Stimulated activated CD4-positive, alpha-beta T cell treated with anti-CD3 and anti-CD28 coated beads, Interleukin-4, amount 100 ng/mL, for 48 hours (primary cell): ENCODE data around the gene FHL5.
"Not testable (repeated sequence)": the region's sequence is repeated elsewhere in the genome, so short reads cannot be mapped to it uniquely, and the experiment has no call there.

Experiments
- DNase-seq, 2 donors: peaks; one replicate each; pipeline ENCODE4 v3.0.0-alpha.2; 2020; ENCODE audit warnings: low read depth in 2 of 2

FHL5 gene

DNA sequence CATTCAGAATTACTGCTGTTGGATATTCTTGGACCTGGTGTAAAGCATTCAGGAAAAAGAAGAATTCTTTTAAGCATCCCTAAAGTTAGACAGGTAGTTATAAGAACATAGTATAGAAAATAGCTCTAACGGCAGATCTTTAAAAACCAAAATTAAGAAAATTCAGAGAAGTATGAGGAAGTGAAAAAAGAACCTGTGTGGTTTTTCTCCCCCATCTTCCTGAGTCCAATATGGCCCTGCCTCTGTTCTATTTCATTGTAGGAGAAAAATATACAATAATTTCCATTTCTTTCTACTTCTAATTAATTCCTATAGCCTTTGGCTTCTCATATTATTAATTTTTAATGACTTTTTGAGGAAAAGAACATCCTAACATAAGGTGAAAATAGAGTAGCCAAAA, 47.1 kb downstream of the FHL5 start:
- DNase-seq, result no peak

DNA sequence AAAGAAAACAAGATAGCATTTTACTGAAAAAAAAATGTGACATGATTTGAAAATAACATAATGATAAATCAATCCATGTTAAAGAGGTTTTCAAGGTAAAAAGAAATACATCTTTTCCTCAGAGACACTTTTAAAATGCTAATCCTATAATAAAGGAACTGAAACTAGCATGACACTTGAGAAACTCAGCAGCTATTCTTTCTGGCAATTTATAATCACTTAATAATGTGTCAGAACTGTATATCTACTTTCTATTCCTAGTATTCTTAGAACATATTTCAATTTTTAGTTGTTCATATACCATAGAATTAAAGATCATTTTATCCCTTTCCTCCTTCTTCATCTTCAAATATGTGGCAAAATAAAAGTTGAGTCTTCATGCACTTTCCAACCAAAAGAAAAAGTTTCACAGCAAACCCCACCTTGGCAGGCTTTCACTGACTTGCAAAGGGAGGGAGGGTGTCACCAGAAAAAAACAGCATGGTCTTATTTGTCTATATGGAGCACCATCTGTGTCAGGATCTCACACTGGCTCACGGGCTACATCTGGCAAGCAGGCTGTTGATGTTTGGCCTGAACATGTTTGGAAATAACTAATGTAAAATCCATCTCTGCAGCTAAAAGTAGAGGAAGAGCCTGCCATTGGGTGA, 48.5 kb downstream of the FHL5 start:
- DNase-seq, result no peak

DNA sequence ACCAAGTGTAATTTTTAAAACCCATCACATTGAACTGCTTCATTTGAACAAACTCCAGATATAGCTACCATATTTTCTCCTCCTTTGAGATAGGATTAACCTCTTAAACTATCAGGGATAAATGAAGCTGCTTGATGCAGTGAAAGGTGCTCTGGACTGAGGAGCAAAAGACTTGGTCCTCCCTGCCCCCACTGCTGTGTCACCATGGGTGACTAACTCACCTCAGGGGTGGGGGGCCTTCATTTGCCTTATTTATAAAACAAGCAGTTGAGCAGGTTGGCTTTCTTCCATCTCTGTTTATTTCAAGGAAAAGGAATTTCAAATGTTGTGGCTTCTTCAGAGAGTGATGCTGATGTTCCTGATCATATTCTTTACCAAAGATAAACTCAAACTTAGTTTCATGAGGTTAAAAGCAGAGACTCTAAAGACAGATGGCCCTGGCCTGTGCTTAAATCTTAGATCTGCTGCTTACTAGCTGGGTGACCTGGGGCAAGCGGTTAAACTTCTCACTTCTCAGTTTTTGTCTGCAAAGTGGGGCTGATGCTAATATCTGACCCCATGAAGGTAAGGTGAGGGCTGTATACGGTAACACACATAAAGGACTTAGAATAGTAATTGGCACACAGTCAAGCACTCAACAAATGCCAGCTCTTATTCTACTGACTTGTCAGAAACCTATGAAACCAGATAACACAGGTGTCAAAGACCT, 50.5 kb downstream of the FHL5 start:
- no peak for DNase-seq

DNA sequence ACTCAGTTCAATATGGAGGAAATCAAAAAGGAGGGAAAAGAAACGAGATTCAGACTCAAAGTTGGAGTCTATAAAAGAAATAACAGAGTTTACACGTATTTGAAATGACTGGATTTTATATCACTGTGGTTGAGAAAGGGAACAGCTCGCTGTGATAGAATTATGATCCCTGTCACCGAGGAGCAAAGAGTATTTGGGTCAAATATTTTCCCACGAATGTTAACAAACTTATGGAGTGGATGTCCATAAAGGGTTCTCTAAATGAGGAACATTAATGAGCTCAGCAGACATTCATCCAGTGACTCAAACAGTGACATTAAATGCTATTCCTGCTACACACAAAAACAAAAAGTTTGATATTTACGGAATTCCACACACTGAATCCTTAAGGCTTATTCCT, 57.9 kb downstream of the FHL5 start:
- no peak for DNase-seq

DNA sequence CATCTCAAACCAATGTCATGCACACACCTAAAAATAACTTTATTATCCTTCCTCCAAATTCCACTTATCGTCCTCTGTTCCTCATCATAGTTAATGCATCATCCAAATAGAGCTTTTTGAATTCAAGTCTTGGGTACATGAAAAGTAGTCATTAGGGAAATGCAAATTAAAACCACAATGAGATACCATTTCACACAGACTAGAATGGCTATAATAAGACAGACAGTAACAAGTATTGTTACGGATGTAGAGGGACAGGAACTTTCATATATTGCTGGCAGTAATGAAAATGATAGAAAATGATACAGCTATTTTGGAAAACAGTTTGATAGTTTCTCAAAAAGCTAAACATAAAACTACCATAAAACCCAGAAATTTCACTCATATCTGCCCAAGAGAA, 59.1 kb downstream of the FHL5 start:
- no peak for DNase-seq

DNA sequence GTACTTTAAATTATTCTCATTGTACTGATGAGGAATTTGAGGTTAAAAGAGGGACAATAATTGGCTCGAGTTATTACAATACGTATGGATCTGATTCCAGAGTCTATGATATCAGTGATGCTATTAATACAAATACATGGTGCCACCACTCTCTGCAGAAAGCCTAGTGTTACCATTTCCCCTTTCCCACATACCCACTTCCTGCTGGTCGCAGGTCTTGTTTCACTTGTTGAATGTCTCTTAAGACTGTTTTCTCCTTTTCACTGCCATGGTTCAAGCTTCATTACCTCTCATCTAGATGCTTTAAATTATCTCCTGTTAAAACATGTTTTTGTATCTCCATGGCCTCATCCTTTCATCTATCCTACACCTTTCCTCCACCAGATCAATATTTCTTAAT, 62.0 kb downstream of the FHL5 start:
- DNase-seq, result no peak

DNA sequence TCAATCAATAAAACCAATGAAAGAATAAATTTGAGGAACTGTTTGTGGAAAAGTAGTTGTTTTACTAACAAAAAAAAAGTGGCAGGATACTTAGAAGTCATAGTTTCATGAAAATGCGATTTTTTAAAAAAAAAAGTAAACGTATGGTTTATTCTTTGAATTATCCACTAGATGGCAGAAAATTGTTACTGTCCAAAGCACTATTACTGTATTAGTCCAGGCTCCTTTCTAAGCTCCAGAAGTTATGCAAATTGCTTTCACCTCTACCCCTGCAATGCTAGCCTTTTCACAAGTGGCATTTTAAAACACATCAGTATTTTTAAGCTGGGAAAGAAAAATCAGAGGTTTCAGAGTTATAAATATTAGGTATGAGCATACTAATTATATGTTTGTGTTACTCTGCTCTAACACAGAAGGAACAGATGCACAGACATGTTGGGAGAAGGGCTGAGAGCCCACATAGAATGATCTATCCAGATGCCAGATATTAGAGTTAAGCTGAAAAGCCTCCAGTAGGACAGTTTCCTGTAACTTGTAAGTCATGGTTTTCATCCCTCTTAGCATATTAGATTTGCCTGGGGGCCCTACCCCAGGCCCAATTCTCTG, 63.9 kb downstream of the FHL5 start:
- no peak for DNase-seq

DNA sequence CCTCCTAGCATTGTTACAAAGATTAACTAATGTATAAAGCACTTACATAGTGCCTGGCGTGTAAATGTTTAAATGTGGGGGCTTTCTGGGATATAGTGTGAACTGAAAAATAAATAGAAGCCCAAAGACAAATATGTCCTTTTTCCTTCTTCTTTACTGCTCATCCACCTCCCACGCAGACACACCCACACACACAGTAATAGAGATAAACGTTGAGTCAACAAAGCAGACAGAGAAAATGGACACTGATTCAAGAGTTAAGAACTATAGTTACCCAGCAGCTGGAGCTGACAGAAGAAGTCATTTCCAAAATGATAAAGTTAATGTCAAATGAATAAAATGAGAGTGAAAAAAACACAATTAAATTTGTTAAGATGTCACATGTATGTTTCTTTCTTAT, 68.3 kb downstream of the FHL5 start:
- DNase-seq, result no peak

GRCh38 chr6:96637979-96638378, 75.1 kb downstream of the FHL5 start:
- DNase-seq, result not testable (repeated sequence)

GRCh38 chr6:96645106-96645505, 82.2 kb downstream of the FHL5 start:
- DNase-seq, result no peak

- no peak for DNase-seq
Measured at GRCh38 chr6:96649926-96650325, 87.0 kb downstream of the FHL5 start.

GRCh38 chr6:96651816-96652215, 88.9 kb downstream of the FHL5 start:
- no peak for DNase-seq

DNA sequence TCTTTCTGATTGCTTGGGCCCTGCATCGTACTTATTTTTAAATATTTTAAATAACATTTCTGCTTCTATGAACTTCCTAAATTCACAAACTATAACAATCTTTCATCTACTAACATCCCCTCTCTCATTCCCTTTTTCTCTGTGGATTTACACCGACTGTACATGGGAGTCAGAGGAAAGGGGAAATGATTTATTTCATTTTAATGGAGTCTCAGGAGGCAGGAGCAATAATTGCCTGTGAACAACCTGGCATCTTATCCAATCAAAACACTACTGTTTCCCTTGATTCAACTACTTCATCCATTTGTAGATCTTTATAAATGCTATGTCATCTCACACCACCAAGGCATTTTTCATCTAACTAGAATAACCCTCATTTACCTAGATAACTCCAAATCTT, 89.6 kb downstream of the FHL5 start:
- no peak for DNase-seq

DNA sequence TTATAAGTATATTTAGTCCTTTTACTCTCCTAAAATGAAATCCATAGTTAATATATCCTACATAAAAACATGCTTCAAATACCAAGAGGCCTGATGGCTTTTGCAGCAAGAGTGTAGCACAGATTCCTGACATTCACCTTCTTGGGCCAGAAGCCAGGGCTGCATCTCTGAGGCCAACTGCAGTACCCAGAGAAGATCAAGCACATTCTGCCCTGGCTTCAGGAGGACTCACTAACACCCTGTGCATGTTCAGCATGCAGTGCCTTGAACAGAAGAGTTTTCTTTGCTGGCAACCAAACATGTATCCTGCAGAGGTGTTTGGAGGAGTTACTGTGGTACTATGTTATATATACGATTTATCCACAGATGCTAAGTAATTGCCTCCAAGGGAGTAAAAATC, 90.3 kb downstream of the FHL5 start:
- DNase-seq, result no peak

DNA sequence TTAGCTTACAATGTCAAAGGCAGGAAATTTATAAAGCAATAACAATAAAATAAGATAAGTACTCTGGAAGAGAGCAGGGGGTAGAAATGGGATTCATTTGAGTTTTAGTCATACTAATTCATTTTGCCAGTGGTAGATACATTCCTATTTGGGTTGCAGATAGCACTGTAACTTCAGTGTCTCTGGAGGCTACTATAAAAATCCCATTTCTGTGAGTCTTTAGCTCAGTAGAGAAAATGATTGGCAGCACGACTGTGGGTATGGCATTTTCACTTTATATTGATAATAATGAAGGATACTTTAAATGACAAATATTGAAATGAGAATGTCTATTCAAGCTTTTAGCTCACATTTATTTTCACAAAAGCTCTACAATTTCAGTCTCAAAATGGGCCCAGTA, 93.6 kb downstream of the FHL5 start:
- DNase-seq, result no peak

DNA sequence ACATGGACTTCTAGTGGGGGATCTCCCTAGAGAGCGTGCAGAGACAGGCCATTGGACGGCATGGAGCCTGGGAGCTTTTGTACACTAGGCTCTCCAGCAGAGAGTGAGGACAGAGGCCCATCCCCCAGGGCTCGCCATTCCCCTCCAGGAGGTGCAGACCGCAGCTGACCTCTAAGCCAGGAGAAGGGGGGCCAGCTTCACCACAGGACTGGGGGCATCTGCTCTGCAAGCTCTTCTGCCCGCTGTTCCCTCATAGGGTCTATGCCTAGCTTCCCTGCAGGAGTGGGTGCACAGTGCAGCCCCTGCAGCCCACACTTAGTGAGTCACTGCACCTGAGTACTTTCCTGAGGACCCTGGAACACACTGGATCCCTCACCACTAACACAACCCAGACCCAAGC, 94.4 kb downstream of the FHL5 start:
- DNase-seq, result no peak

- no peak for DNase-seq
Measured at GRCh38 chr6:96659084-96659845, 96.3 kb downstream of the FHL5 start.
